BLaER1 treated with 17β-estradiol and CSF1 and Interleukin-3, amounts not matched to agents 10 nM and 100 nM (cell line): ENCODE results near the gene MOGAT2.
"Not testable (repeated sequence)": the region's sequence is repeated elsewhere in the genome, so short reads cannot be mapped to it uniquely, and the experiment has no call there.

Source experiments
- H3K27ac ChIP-seq, 11 experiments: shearing (Covaris generic); formaldehyde crosslinking; 2 replicates each; pipeline ENCODE4 v1.8.1; 2022
- H3K27me3 ChIP-seq, 11 experiments: shearing (Covaris generic); formaldehyde crosslinking; 2 replicates each; pipeline ENCODE4 v1.8.1; 2022
- H3K36me3 ChIP-seq, 11 experiments: shearing (Covaris generic); formaldehyde crosslinking; 2 replicates each; pipeline ENCODE4 v1.8.1; 2022
- H3K4me1 ChIP-seq, 10 experiments: shearing (Covaris generic); formaldehyde crosslinking; 2 replicates each; pipeline ENCODE4 v1.8.1; 2022
- H3K4me2 ChIP-seq, 11 experiments: shearing (Covaris generic); formaldehyde crosslinking; 2 replicates each; pipeline ENCODE4 v1.8.1; 2022
- H3K4me3 ChIP-seq, 10 experiments: shearing (Covaris generic); formaldehyde crosslinking; 2 replicates each; pipeline ENCODE4 v1.8.1; 2022
- H3K9ac ChIP-seq, 11 experiments: shearing (Covaris generic); formaldehyde crosslinking; 2 replicates each; pipeline ENCODE4 v1.8.1; 2022
- H3K9me3 ChIP-seq, 11 experiments: shearing (Covaris generic); formaldehyde crosslinking; replicated peaks in 1 of 11; 2 replicates each; pipeline ENCODE4 v1.8.1; 2022
- H4K20me1 ChIP-seq, 11 experiments: shearing (Covaris generic); formaldehyde crosslinking; 2 replicates each; pipeline ENCODE4 v1.8.1; 2022
- Cebpa-rat ChIP-seq, 11 experiments: shearing (Covaris generic); IDR thresholded peaks; 2 replicates each; pipeline ENCODE4 v1.8.1; 2022

MOGAT2 gene

DNA sequence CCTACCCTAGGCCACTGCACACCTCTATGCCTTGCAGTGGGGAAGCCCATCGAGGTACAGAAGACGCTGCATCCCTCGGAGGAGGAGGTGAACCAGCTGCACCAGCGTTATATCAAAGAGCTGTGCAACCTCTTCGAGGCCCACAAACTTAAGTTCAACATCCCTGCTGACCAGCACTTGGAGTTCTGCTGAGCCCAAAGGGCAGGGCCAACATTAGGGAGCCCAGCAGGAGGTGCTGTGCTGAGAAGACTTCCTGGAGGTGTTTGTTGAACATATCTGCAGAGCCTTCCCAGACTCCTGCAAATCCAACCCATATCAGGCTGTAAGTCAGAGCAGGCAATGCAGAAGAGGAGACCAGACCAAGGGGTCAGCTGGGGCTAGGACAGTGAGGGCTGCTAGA is 13.5 kb downstream of the MOGAT2 start:
- Histone ChIP-seq H3K27me3 (no peaks in the 10 kb centered on the region), H4K20me1 (no peaks in the 10 kb centered on the region), H3K36me3 (no peaks in the 10 kb centered on the region), H3K27ac (no peak overlapping the region), H3K9ac (no peak overlapping the region), H3K4me3 (no peak overlapping the region), H3K4me2 (no peak overlapping the region), H3K4me1 (peaks cover 16 to 24% (median 21%) of the 10 kb centered on the region in 10 experiments), H3K9me3 (no peaks in the 10 kb centered on the region)
- no peak for TF ChIP-seq Cebpa-rat (IDR thresholded peaks at IDR 0.05)

DNA sequence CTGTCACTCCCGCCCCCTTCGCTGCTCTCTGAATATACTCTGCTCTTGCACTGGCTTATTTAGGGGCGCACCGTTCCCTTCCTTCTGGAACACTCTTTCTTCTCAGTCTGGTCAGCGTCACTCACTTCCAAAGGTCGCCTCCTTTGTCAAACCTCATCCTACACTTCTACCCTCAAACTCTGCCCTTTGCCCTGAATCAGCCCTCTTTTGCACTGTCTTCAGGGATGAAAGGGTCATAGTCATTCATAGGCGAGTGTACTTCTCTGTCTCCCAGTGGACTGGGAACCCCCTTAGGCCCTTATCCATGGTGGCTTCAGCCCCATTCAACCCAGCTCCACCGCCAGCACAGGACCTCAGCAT is 15.4 kb downstream of the MOGAT2 start:
- Histone ChIP-seq H3K9ac (no peak overlapping the region), H4K20me1 (no peaks in the 10 kb centered on the region), H3K4me1 (peaks cover 16 to 24% (median 21%) of the 10 kb centered on the region in 10 experiments), H3K4me3 (no peak overlapping the region), H3K27me3 (no peaks in the 10 kb centered on the region), H3K36me3 (no peaks in the 10 kb centered on the region), H3K9me3 (no peaks in the 10 kb centered on the region), H3K27ac (no peak overlapping the region), H3K4me2 (peak overlapping the region in 8 of 11 experiments; percentile 4 to 66 (median 30); a peak in 4 of 22 replicates)
- TF ChIP-seq Cebpa-rat (IDR thresholded peaks at IDR 0.05), result no peak

DNA sequence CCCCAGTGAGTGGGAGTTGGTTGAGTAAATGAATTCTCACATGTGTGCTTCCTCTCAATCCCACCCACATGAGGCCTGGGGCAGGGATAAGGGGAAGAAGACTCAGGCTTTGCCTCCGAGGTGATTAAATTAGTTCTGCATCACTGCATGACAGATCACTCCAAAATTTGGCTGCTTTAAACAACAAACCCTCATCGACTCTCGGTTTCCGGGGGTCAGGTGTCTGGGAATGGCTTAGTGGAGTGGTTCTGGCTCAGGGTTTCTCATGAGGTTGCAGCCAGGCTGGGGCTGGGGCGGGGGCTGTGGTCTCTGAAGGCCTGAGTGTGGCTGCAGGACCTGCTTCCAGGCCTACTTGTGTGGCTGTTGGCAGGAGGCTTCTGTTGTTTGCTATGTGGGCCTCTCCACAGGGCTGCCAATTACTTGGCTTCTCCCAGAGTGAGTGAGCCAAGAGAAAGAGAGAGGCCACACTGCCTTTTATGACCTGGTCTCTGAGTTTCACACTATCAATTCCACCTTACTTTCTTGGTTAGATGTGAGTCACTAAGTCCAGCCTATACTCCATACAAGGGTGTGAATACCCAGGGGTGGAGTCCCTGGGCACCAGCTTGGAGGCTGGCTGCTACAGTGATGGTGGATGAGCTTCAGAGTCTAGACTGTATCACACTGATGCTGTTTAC is 15.9 kb downstream of the MOGAT2 start:
- peak overlapping the region; percentile 4 to 74 (median 53); a peak in 11 of 22 replicates for H3K4me2 ChIP-seq
- H3K9me3 ChIP-seq, result no peaks in the 10 kb centered on the region
- no peak overlapping the region for H3K27ac ChIP-seq
- H3K9ac ChIP-seq, result no peak overlapping the region
- H4K20me1 ChIP-seq, result no peaks in the 10 kb centered on the region
- H3K4me3 ChIP-seq, result no peak overlapping the region
- H3K4me1 ChIP-seq, result peaks cover 16 to 24% (median 21%) of the 10 kb centered on the region in 10 experiments
- H3K27me3 ChIP-seq, result no peaks in the 10 kb centered on the region
- no peaks in the 10 kb centered on the region for H3K36me3 ChIP-seq
- no peak for TF ChIP-seq Cebpa-rat (IDR thresholded peaks at IDR 0.05)

DNA sequence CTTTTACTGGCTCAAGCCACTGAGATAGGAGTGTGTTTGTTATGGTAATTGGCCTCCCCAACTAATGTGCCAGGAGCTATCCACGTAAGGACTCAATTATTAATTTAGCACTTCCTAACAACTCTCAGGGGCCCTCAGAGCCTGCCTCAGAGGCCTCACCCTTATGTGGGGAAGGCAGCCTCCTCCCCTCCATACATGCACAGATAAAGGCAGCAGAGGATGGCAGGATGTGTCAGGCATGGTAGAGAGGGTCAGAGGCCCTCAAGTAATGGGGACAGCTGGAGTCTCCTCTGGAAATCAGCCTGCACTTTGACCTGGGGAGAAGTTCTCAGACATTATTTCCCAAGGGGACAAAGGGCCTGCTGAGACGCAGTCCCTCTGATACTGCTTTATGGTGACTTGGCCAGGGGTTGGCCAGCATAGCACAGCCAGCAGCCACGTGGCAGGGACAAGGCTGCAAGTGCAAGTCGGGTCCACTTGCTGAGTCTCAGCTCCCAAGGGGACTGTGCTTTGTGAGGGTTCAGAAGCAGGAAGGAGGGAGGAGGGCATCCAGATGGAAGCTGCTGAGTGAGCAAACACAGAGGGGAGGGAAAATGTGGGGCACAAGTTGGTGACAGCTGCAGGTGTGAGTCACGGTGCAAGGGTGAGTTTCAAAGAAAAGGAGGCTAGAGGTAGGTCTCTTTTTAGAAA is 17.0 kb downstream of the MOGAT2 start:
- no peaks in the 10 kb centered on the region for H3K27me3 ChIP-seq
- H4K20me1 ChIP-seq, result no peaks in the 10 kb centered on the region
- H3K9ac ChIP-seq, result no peak overlapping the region
- H3K36me3 ChIP-seq, result no peaks in the 10 kb centered on the region
- TF ChIP-seq Cebpa-rat (IDR thresholded peaks at IDR 0.05), result no peak
- peak overlapping the region; percentile 3 to 74 (median 60); a peak in 21 of 22 replicates for H3K4me2 ChIP-seq
- no peaks in the 10 kb centered on the region for H3K9me3 ChIP-seq
- H3K4me3 ChIP-seq, result no peak overlapping the region
- H3K4me1 ChIP-seq, result peaks cover 16 to 24% (median 21%) of the 10 kb centered on the region in 10 experiments
- H3K27ac ChIP-seq, result no peak overlapping the region

- no peak for TF ChIP-seq Cebpa-rat (IDR thresholded peaks at IDR 0.05)
- Histone ChIP-seq H3K4me3 (no peak overlapping the region), H3K9me3 (no peaks in the 10 kb centered on the region), H3K4me1 (peaks cover 16 to 24% (median 21%) of the 10 kb centered on the region in 10 experiments), H3K36me3 (no peaks in the 10 kb centered on the region), H4K20me1 (no peaks in the 10 kb centered on the region), H3K27me3 (no peaks in the 10 kb centered on the region), H3K9ac (no peak overlapping the region), H3K27ac (no peak overlapping the region), H3K4me2 (peak overlapping the region; percentile 3 to 74 (median 60); a peak in 18 of 22 replicates)
Observed at GRCh38 chr11:75735181-75735845, 17.7 kb downstream of the MOGAT2 start.

GRCh38 chr11:75737314-75737713 is 19.7 kb downstream of the MOGAT2 start:
- H3K9me3 ChIP-seq, result no peaks in the 10 kb centered on the region
- H3K4me2 ChIP-seq, result no peak overlapping the region
- no peak overlapping the region for H3K9ac ChIP-seq
- H3K4me1 ChIP-seq, result peaks cover 16 to 24% (median 21%) of the 10 kb centered on the region in 10 experiments
- no peak for TF ChIP-seq Cebpa-rat (IDR thresholded peaks at IDR 0.05)
- H3K27me3 ChIP-seq, result no peaks in the 10 kb centered on the region
- H3K4me3 ChIP-seq, result no peak overlapping the region
- H3K36me3 ChIP-seq, result no peaks in the 10 kb centered on the region
- no peaks in the 10 kb centered on the region for H4K20me1 ChIP-seq
- no peak overlapping the region for H3K27ac ChIP-seq

- H3K27ac ChIP-seq, result no peak overlapping the region
- H3K9ac ChIP-seq, result no peak overlapping the region
- H3K4me1 ChIP-seq, result no peaks in the 10 kb centered on the region
- H3K36me3 ChIP-seq, result no peaks in the 10 kb centered on the region
- H3K9me3 ChIP-seq, result no peaks in the 10 kb centered on the region
- H3K27me3 ChIP-seq, result no peaks in the 10 kb centered on the region
- no peak for TF ChIP-seq Cebpa-rat (IDR thresholded peaks at IDR 0.05)
- H4K20me1 ChIP-seq, result no peaks in the 10 kb centered on the region
- H3K4me3 ChIP-seq, result no peak overlapping the region
- no peak overlapping the region for H3K4me2 ChIP-seq
Observed at GRCh38 chr11:75740681-75741080, 23.0 kb downstream of the MOGAT2 start.

GRCh38 chr11:75743159-75743558 is 25.5 kb downstream of the MOGAT2 start:
- H3K27me3 ChIP-seq, H4K20me1 ChIP-seq, H3K9ac ChIP-seq, H3K4me1 ChIP-seq, H3K4me3 ChIP-seq, H3K4me2 ChIP-seq, H3K36me3 ChIP-seq, H3K27ac ChIP-seq: not testable (repeated sequence)
- H3K9me3 ChIP-seq, result peaks cover 0 to 12% (median 7%) of the 10 kb centered on the region in 11 experiments; a peak in 6 of 22 replicates

DNA sequence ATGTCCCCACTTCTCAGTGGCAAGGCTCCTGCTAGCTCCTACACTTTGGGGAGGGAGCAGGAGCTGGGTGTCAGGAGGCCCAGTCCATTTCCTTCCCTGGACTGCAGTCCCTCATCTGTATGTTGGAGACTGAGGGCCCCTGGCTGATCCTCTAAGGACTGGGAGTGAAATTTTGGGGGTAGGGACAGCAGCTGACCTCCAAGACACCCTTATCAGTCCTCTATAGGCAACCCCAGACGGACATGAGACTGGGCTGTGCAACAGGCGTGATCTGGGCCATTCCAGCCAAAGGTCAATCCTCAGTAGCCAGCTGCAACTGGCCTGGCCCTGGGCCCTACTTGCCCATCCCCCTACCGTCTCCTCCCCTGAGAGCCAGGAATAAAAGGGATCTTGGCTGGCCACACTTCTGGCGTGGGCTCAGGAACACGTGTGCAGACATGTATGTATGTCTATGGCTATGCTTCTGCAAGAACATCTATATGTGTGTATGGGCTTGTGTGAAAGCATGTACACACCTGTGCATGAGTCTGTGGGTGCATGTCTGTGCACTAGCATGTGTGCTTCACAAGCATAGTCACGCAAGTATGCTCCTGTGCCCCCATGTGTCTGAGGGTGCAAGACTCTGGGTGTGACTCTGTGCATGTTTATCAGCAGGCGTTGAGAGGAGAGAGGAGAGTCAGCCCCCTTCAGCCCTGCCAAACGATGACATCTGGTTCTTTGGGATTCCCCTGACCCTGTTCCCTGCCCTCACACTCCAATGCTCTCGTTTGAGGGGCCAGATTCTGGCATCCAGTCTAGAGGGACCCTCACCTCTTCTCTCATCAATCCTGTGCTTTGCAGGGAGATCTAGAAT is 26.3 kb downstream of the MOGAT2 start:
- H3K4me2 ChIP-seq, result no peak overlapping the region
- H3K4me3 ChIP-seq, result no peak overlapping the region
- TF ChIP-seq Cebpa-rat (IDR thresholded peaks at IDR 0.05), result no peak
- H3K9ac ChIP-seq, result no peak overlapping the region
- H3K4me1 ChIP-seq, result peaks cover 0 to 4% (median 0%) of the 10 kb centered on the region in 10 experiments; a peak in 1 of 20 replicates
- H4K20me1 ChIP-seq, result no peaks in the 10 kb centered on the region
- H3K27ac ChIP-seq, result no peak overlapping the region
- H3K9me3 ChIP-seq, result peaks cover 0 to 12% (median 7%) of the 10 kb centered on the region in 11 experiments; a peak in 6 of 22 replicates
- no peaks in the 10 kb centered on the region for H3K27me3 ChIP-seq
- H3K36me3 ChIP-seq, result no peaks in the 10 kb centered on the region
